DOHH2 (cell line): Measurements from ENCODE around the gene ALB.

Source experiments
- CTCF ChIP-seq: fragments of 200-600 bp; sonication (generic); IDR thresholded peaks from one replicate; pipeline ENCODE4 v1.5.1; 2014; ENCODE audit warnings: antibody characterized with exemption, mild to moderate bottlenecking, low read depth, low read length; ENCODE audit not compliant: poor library complexity, severe bottlenecking
- EZH2phosphoT487 ChIP-seq: fragments of 200-600 bp; sonication (generic); IDR thresholded peaks from 2 replicates; pipeline ENCODE4 v1.6.1; 2017; ENCODE audit warnings: borderline replicate concordance, mild to moderate bottlenecking, antibody characterized with exemption, low read length, moderate library complexity, mixed read lengths

- TF ChIP-seq CTCF: no peak
- no peak for TF ChIP-seq EZH2phosphoT487
These were observed 15.3 kb downstream of the ALB start for GRCh38 chr4:73419106-73420038.
